ENCODE measurements around the gene SUCO. TPM values are rescaled to one million over a fixed set of nuclear protein-coding genes. Genes with fewer than 3 reads are reported as not detected.

The SUCO gene
- total RNA-seq, 1 experiment from 2014 or later, result 37.7 TPM

- no peak overlapping the region for H2AFZ ChIP-seq (ENCODE audit: low read length)
- no peak overlapping the region for H3K14ac ChIP-seq (ENCODE audit: insufficient read depth, low read length)
- H2AK5ac ChIP-seq (ENCODE audit: insufficient read length, low read length), result no peak overlapping the region
- no peak overlapping the region for H3K27ac ChIP-seq (ENCODE audit: insufficient read length, low read depth, low read length)
- H3K9ac ChIP-seq (ENCODE audit: extremely low read depth, insufficient read length, low read length), result no peak overlapping the region
- no peak overlapping the region for H2BK15ac ChIP-seq (ENCODE audit: low read depth, low read length)
- H3K79me1 ChIP-seq (ENCODE audit: insufficient read depth, low read depth, low read length, poor library complexity, severe bottlenecking), result no peaks in the 10 kb centered on the region
- no peaks in the 10 kb centered on the region for H4K20me1 ChIP-seq (ENCODE audit: control insufficient read depth, insufficient read depth, insufficient read length)
- Mint-ChIP-seq H3K9me3 (no peaks in the 10 kb centered on the region), H3K27me3 (ENCODE audit: low read depth) (no peaks in the 10 kb centered on the region), H3K4me3 (no peak overlapping the region), H3K27ac (0 out of 7 replicates have a peak overlapping the region, but pooled peaks of 1 of the 3 experiments have one; percentile 4), H3K4me1 (peaks cover 10 to 12% of the 10 kb centered on the region in 2 experiments), H3K36me3 (ENCODE audit: insufficient read depth in 1 of 3, low read depth in 3 of 3) (peaks cover 62 to 85% (median 79%) of the 10 kb centered on the region in 3 experiments)
- no peak overlapping the region for H3K56ac ChIP-seq (ENCODE audit: insufficient read length, low read depth, low read length)
- no peaks in the 10 kb centered on the region for H3K9me3 ChIP-seq (ENCODE audit: control insufficient read depth, low read depth, low read length)
- no peak overlapping the region for H3K4ac ChIP-seq (ENCODE audit: low read depth, low read length)
- H3K18ac ChIP-seq (ENCODE audit: insufficient read length, low read depth, low read length), result no peak overlapping the region
- DNase-seq, result no peak
- H2BK20ac ChIP-seq (ENCODE audit: low read depth, low read length, poor library complexity, severe bottlenecking), result no peak overlapping the region
- 0 out of 2 replicates have a peak, but pooled peaks cover 2% of the 10 kb centered on the region for H3K79me2 ChIP-seq (ENCODE audit: insufficient read depth, low read length)
- no peak overlapping the region for H4K8ac ChIP-seq (replicated peaks; ENCODE audit: insufficient read length, low read depth, low read length)
- no peak overlapping the region for H4K5ac ChIP-seq (ENCODE audit: insufficient read length, low read depth, low read length)
- no peaks in the 10 kb centered on the region for H3K23me2 ChIP-seq (ENCODE audit: insufficient read length, low read depth, low read length, poor library complexity, severe bottlenecking)
- H3K4me2 ChIP-seq (ENCODE audit: insufficient read depth, insufficient read length, low read length), result no peak overlapping the region
- no peak overlapping the region for H2BK12ac ChIP-seq (ENCODE audit: insufficient read length, low read depth, low read length)
- H3K4me1 ChIP-seq (ENCODE audit: insufficient read depth, low read length), result no peaks in the 10 kb centered on the region
- H3K23ac ChIP-seq (ENCODE audit: insufficient read length, low read depth, low read length), result no peak overlapping the region
- TF ChIP-seq CTCF (conservative IDR thresholded peaks at IDR 0.05), result no peak
- H4K91ac ChIP-seq (ENCODE audit: insufficient read length, low read depth, low read length), result no peak overlapping the region
- H3K27me3 ChIP-seq (ENCODE audit: insufficient read depth, low read length), result no peaks in the 10 kb centered on the region
- H2BK120ac ChIP-seq (ENCODE audit: low read depth, low read length, poor library complexity, severe bottlenecking), result no peak overlapping the region
- no peak overlapping the region for H3T11ph ChIP-seq (ENCODE audit: low read length)
- WGBS (ENCODE audit: extremely low coverage, insufficient read length, low lambda C conversion rate), result no CpG with 5 or more reads among the region's 3 CpGs
- H2BK5ac ChIP-seq (ENCODE audit: insufficient read length, low read length), result no peak overlapping the region
Measured at GRCh38 chr1:172561252-172561651, 28.3 kb downstream of the SUCO start.

Measured in H9 (cell line).